ENCODE measurements around the gene GYG1.

Gene GYG1

DNA sequence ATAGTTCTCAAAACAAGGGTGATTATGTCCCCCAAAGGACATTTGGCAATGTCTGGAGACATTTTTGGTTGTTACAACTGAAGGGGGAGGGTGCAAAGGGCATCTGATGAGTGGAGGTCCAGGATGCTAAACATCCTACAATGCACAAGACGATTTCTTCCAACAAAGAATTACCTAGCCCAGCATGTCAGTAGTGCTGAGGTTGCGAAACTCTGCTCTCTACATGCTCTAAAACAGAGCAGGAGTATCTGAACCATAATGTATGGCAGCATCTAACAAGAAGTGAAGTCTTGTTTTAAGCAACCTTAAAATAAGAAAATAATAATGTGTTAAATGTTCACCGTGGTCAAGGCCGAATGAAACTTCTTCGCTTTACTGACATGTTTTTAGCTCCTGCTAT is 7.0 kb downstream of the GYG1 start:
- no peak overlapping the region for H3K4me3 ChIP-seq (ENCODE audit: control insufficient read depth, low read depth, low read length)
- peak; percentile 21 for DNase-seq (ENCODE audit: low read depth)
- TF ChIP-seq, protein P1, sequence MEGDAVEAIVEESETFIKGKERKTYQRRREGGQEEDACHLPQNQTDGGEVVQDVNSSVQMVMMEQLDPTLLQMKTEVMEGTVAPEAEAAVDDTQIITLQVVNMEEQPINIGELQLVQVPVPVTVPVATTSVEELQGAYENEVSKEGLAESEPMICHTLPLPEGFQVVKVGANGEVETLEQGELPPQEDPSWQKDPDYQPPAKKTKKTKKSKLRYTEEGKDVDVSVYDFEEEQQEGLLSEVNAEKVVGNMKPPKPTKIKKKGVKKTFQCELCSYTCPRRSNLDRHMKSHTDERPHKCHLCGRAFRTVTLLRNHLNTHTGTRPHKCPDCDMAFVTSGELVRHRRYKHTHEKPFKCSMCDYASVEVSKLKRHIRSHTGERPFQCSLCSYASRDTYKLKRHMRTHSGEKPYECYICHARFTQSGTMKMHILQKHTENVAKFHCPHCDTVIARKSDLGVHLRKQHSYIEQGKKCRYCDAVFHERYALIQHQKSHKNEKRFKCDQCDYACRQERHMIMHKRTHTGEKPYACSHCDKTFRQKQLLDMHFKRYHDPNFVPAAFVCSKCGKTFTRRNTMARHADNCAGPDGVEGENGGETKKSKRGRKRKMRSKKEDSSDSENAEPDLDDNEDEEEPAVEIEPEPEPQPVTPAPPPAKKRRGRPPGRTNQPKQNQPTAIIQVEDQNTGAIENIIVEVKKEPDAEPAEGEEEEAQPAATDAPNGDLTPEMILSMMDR (conservative IDR thresholded peaks at IDR 0.05; ENCODE audit: control insufficient read depth, insufficient read depth, low read depth, low read length), result no peak

DNA sequence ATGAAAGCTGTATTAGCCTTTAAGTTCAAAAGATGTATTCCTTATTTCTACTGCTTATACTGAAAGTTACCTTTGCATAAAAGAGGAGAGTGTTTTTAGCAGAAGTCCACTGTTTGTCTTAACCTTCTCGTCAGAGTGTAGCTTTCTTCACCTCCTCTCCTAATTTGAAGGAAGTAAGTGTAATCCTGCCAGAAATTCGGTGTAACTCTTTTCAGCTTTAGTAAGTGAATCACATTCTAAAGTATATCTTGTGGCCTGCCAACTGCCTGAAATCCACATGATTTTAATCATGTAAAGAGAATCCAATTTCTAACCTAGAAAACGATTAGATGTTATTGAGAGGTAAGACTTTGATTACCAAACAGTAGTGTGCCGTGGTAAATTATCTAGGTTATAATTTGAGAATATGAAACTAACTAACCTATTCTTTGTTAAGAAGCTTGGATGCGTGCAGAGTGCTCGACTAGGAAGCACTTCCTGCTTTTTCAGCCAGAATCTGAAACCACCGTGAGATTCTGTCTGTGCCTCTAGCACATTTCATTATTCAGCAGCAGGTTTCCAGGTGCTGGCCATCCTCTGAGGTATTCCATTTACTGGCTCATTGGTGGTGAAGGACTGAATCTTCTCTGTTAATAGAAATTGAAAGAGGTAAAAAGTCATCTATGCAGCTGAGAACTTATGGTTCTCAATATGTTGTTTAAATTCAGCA is 7.5 kb downstream of the GYG1 start:
- H3K4me3 ChIP-seq (ENCODE audit: control insufficient read depth, low read depth, low read length), result no peak overlapping the region
- TF ChIP-seq, protein P1 (conservative IDR thresholded peaks at IDR 0.05; ENCODE audit: control insufficient read depth, insufficient read depth, low read depth, low read length), result no peak
- peak; percentile 27 for DNase-seq (ENCODE audit: low read depth)

DNA sequence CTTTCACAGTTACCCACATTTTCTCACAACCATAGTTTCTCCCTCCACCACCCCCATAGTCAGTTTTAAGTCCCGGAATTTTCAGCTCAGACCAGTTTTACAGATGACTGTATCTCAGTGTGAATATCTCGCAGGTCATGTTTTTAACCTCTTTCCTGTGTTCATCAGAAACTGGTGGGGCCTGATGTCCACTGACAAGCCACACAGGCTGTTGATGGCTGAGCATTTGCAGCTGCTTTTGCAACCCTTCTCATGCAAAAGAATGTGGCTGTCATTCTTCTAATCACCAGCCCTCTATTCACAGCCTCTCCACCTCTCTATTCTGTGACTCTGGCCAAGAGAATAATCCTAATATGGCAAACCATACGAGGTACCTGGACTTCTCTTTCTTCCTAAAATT is 8.5 kb downstream of the GYG1 start:
- H3K4me3 ChIP-seq (ENCODE audit: control insufficient read depth, low read depth, low read length), result no peak overlapping the region
- no peak for DNase-seq (ENCODE audit: low read depth)

DNA sequence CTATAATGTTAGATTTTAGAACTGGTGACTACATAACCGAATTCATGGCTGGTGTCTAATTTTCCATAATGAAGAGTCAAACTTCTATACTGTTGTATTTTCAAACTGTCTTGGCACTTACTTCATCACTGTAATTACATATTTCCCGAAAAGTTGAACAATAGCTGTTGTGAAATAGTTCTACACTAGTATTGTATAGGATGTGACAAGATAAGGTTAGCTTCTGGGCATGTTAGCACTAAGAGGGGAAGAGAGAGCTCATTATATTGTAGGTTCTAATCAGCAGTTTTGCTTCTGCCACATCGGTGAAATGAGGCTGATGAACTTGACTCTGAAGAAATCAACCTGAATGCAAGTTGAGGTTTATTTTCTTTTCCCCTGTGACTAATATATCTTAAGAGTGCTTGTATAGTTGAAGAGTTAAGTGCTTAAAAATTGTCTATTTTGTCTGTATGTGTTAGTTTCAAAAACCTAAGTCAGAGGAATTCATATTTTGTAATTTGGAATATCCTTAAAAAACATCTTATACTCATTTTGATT is 8.9 kb downstream of the GYG1 start:
- DNase-seq (ENCODE audit: low read depth), result no peak
- TF ChIP-seq, protein P1 (conservative IDR thresholded peaks at IDR 0.05; ENCODE audit: control insufficient read depth, insufficient read depth, low read depth, low read length), result no peak
- no peak overlapping the region for H3K4me3 ChIP-seq (ENCODE audit: control insufficient read depth, low read depth, low read length)

More for the DNA sequence above, 8.5 kb downstream of the GYG1 start:
- TF ChIP-seq, protein P1 (conservative IDR thresholded peaks at IDR 0.05; ENCODE audit: control insufficient read depth, insufficient read depth, low read depth, low read length), result no peak

DNA sequence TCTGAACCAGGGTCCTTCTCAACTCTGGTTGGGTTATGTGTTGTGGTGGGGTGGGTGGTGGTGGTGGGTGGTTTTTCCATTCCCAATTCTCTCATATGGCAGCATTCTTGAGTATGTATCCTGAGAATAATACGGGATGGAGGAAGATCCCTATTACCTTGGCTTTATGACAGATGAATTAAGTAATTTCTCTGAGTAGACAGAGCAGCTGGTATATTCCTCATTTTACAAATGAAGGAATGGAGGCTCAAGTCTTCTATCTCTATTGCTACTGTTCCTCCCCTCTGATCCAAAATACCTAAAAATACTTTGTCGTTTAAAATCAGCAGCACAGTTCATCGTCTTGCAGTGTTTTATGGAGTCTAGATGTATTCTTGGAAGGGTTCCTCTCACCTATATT is 10.4 kb downstream of the GYG1 start:
- no peak overlapping the region for H3K4me3 ChIP-seq (ENCODE audit: control insufficient read depth, low read depth, low read length)
- TF ChIP-seq, protein P1 (conservative IDR thresholded peaks at IDR 0.05; ENCODE audit: control insufficient read depth, insufficient read depth, low read depth, low read length), result no peak
- DNase-seq (ENCODE audit: low read depth), result no peak

DNA sequence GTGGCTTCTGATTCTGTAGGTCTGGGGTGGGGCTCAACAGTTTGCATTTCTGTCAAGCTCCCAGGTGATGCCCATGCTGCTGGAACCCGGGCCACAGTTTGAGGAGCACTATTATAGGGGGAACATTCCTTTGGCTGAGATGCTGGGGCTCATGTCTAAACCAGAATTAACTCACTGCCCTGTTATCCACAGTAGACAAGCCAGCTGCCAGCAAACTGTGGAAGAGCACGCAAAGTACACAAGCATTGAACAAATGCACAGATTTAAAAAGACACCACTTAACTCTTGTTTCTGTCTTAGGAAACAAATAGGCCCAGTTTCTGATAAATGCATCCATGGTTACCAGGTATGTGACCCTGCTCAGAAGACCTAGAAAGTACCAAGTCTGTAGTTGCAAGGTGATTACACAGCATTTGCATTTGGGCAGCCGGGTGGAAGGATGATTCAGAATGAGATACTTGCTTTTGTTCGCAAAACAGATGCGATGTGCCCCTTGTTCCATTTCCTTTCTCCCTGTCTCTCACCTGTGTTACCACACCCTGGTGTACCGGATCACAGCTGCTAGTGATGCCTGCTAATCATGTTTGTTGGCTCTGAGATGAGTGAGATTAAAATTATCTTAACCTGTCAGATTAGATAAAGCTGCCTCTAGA is 12.4 kb downstream of the GYG1 start:
- TF ChIP-seq, protein P1 (conservative IDR thresholded peaks at IDR 0.05; ENCODE audit: control insufficient read depth, insufficient read depth, low read depth, low read length), result no peak
- no peak for DNase-seq (ENCODE audit: low read depth)
- H3K4me3 ChIP-seq (ENCODE audit: control insufficient read depth, low read depth, low read length), result no peak overlapping the region

Data from fibroblast of mammary gland (primary cell).